NCI-H1092 (cell line): ENCODE results near the gene CABP2.
"Not testable (repeated sequence)": the region's sequence is repeated elsewhere in the genome, so short reads cannot be mapped to it uniquely, and the experiment has no call there.

ENCODE experiments used
- DNase-seq: peaks from one replicate; lab custom pipeline; 2025; lab: John Stamatoyannopoulos, UW

Gene CABP2

GRCh38 chr11:67522844-67523555, at the start of gene CABP2:
Gene CABP2 (minus strand): TSS chr11:67523446. CDS start chr11:67523326, 120 bp downstream.
- no peak for DNase-seq

GRCh38 chr11:67572747-67573419, 49.6 kb upstream of the CABP2 start:
- DNase-seq, result peak; percentile 60

GRCh38 chr11:67572305-67572704, 49.1 kb upstream of the CABP2 start:
- no peak for DNase-seq

GRCh38 chr11:67571443-67571842, 48.2 kb upstream of the CABP2 start:
- DNase-seq, result no peak

DNA sequence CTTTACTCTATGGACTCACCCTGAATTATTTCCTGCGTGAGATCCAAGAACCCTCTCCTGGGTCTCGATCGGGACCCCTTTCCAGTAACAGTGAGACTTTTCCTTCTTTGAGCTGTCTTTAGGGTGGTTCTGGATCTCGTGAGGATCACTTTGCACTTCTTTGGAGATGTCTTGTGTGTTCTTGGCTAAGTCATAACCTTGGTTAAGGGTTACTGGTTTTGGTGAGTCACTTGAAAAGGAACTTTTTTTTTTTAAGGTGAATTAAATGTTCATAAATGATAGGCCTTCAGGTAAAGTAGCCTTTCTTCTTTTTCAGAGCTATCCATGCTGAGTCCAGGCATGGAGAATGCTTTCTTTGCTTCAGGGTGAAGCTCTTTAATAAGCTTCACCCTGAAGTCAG, 41.0 kb upstream of the CABP2 start:
- DNase-seq, result no peak

DNA sequence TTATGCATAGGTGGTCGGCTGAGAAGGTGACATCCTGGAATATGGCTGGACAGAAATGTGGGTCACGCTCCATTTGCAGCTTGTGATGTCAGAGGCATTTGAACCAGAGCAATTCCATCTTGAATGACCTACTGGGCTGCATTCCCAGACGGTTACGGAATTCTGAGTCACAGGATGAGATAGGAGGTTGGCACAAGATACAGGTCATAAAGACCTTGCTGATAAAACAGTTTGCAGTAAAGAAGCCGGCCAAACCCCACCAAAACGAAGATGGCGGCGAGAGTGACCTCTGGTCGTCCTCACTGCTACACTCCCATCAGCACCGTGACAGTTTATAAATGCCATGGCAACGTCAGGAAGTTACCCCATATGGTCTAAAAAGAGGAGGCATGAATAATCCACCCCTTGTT, 40.5 kb upstream of the CABP2 start:
- not testable (repeated sequence) for DNase-seq

DNA sequence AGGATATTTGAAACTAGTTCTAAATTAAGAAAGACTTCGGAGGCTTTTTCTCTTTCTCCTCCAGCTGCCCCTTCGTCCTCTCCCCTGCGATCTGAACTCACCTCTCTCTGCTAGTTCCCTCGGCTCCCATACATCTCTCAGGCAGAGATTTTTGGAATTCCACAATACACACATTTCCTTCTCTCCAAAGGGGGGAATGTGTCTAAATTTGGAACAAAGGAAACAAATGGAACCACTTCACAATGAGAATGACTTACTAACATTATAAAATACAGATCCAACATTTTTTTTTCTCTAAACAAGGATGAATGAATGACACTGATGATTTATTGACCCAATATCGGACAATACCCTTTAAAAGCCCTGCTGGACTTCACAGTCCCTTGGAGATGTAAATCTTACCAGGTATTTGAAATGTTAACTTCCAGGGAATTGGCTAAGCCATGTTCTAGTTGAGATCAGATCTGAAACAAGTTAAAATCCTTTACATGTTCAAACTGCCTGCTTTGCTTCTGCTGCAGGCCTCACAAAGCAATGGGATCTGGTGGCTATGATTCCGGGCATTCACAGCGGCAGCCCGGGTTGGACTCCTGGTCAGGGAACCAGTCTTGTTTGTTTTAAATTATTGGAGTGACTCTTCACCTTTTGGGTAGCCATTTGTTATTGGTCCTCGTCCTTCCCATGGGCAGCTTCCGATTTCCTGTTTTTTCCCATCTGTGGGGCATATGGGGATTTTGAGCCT, 39.9 kb upstream of the CABP2 start:
- no peak for DNase-seq

GRCh38 chr11:67561971-67562619, 38.8 kb upstream of the CABP2 start:
- no peak for DNase-seq

- DNase-seq, result no peak
Measured at GRCh38 chr11:67558084-67558772, 35.0 kb upstream of the CABP2 start.

GRCh38 chr11:67556244-67556643, 33.0 kb upstream of the CABP2 start:
- no peak for DNase-seq

- DNase-seq, result not testable (repeated sequence)
Measured at GRCh38 chr11:67551697-67552096, 28.5 kb upstream of the CABP2 start.

GRCh38 chr11:67551127-67551526, 27.9 kb upstream of the CABP2 start:
- DNase-seq, result no peak

DNA sequence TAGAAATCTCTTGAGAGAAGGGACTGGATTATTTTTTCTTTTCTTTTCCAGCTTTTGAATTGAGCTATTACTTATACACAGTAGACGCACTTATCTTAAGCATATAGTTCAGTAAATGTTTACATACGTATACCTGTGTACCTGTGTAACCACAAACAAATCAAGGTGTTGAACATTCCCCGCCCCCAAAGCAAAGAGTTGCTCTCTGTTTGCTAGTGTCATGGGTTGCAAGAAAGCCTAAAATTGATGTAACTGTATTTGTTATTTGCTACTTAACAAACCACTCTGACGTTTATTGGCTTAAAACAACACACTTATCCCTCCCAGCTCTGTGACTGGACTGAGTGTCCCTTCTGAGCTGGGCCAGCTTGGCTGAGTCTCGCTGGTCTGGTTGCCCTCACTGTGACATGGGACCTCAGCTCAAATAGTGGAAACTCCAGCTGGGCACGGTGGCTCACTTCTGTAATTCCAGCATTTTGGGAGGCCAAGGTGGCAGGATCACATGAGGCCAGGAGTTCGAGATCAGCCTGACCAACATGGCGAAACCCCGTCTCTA, 25.4 kb upstream of the CABP2 start:
- no peak for DNase-seq

GRCh38 chr11:67548112-67548511, 24.9 kb upstream of the CABP2 start:
- DNase-seq, result not testable (repeated sequence)

DNA sequence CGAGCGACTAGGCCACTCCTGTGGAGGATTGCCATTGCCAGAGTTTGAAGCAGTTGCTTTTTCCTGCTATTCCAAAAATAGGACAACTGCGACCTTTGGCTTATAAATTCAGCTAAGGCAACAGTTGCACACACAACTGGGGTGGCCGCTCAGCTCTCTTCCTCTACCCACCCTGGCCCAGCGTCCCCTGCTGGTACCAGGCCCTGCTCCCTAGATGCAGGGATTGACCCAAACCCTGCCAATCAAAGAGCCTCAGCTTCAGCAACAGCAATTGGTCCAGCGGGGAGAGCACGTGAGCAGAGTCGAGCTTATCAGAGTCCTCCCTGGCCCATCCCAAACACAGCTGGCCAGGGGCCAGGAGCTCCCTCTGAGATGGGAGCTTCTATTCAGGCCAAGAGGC, 22.0 kb upstream of the CABP2 start:
- DNase-seq, result no peak

DNA sequence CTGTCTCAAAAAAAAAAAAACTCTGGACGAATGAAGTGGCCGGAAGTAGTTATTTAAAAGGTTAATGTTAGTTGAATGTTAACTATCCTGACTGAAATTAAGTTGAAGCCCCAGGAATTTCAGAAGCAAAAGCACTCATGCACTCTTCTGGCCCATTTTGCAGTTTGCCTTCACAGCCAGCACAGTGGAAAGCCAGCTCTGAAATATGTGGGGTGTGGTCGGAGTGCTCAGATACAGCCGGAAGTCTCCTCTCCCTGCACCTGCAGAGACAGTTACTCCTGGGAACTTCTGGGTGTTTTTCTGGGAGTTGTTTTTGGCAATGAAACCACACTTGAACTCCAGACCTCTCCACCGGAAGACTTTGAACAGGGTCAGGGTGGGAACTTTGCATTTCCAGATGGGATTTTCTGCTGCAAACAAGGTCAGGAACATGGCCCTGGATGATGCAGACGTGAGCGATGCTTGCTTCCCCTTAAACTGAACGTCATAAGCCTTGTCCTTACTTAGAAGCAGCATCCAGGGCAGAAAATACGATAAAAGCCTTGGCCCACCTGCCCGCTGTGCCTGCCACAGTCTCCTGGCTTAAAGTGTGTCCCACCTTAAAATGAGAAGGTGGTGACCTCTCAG, 21.5 kb upstream of the CABP2 start:
- DNase-seq, result no peak

DNA sequence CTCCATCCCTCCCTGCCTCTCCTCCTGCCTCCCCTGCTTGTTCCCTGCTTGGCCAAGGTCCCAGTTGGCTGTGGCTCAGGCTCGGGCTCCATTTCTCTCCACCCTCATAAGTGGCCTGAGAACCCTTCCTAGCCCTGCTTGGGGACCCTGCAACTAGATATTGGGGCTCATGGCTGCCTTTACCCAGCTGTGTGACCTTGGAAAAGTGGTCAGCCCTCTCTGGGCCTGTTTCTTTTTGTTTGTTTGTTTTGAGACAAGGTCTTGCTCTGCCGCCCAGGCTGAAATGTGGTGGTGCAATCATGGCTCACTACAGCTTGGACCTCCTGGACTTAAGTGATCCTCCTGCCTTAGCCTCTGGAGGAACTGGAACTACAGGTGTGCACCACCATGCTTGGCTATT, 20.3 kb upstream of the CABP2 start:
- DNase-seq, result no peak

GRCh38 chr11:67542971-67543370, 19.7 kb upstream of the CABP2 start:
- DNase-seq, result no peak

DNA sequence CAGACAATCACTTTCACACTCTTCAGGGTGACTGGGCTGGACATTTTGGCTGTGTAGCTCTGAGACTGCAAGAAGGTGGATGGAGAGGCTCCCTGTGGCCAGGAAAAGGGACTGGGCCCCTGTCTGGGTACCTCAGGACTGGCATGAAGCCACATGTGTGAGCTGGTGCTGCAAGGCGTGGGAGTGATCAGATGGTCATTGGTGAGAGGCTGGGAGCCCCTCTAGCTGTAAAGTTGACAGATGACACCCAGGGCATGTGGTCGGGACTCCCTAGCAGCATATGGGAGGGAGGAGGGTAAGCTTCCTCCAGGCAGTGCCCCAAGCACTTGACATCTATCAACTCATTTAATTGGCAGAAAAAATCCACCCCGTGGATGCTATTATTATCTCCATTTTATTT, 18.9 kb upstream of the CABP2 start:
- no peak for DNase-seq

GRCh38 chr11:67541198-67541597, 18.0 kb upstream of the CABP2 start:
- DNase-seq, result no peak

GRCh38 chr11:67539550-67539949, 16.3 kb upstream of the CABP2 start:
- DNase-seq, result no peak
